Central memory CD4-positive, alpha-beta T cell (primary cell): ENCODE measurements around the gene PRR23E.

ENCODE experiments used
- DNase-seq: peaks from one replicate; pipeline ENCODE4 v3.0.0; 2022

The PRR23E gene

DNA sequence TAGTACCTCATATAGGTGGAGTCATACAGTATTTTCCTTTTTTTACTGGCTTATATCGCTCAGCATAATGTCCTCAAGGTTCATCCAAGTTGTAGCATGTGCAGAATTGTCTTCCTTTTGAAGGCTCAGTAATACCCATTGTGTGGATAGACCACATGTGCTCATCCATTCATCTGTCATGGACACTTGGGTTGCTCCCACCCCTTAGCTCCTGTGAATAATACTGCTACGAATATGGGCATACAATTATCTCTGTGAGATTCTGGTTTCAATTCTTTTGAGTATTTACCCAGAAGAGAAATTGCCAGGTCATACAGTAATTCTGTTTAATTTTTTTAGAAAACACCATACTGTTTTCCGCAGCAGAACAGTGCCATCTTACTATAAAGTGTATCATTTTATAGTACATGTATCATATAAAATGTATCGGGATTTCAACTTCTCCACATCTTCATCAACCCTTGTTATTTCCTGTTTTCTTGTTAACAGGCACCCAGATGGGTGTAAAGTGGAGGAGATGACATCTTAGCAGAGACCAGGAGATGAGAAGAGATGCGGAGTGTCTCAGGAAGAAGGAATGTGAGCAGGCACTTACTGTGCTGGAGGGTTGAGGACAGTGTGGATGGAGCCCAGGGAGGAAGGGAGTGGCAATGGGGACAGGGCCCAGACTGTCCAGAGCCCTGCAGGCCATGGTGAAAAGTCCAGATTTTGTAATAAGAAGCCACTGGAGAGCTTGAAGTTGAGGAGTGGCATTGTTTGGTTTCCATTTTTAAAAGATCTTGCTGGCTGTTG, 27.0 kb upstream of the PRR23E start:
- no peak for DNase-seq

DNA sequence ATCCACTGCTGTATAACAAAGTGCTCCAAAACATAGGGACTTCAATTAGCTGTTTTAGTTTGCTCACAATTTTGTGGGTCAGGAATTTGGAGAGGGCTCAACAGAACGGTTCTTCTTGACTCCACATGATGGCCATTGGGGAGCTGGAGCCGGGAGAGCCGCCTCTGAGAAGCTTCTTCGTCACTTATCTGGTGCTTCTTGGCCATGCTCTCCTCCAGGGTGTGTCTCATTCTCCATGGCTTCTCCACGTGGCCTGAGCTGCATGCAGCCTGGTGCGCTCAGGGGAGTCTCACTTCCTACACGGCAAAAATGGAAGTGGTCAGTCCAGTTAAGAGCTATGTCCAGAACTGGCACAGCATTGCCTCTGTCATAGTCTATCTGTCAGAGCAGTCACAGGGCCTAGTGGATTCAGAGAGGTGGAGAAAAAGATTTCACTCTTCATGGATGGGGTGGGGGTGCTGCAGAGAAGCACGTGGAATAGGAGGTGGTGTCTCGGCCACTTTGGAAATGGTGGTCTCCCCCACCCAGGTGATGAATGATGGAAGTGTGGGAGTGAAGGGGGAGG, 26.3 kb upstream of the PRR23E start:
- DNase-seq, result no peak

DNA sequence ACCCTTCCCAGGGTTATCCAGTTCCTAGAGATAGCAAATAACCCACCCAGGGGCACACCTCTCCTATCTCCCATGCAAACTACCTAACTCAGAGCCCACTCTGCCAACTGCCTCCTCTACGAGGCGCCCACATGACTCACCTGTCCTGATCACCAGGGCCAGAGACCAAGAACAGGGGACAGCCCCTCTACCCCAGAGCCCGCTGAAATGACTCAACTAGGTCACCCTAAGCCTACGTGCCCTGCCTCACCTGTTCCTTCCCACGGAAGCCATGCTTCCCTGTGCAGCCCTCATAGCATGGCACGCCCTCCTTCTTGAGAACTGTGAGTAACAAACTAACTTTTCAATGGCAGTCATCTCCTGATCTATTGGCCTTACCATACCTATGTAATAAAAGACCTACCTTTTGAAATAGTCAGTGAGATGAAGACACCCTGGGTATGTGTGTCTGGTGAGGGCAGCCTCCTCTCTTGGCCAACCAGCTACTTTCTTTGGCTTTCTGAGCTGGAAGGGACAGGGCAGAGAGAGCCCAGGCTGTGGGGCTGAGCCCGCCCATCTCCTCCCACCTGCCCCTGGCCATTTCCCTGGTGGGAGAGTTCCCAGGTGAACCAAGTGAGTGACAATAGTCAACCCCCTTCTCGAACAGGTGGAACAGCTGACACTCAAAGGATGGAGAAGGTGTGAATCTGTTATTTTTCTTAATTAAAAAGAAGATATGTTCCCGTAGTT, 25.5 kb upstream of the PRR23E start:
- no peak for DNase-seq

DNA sequence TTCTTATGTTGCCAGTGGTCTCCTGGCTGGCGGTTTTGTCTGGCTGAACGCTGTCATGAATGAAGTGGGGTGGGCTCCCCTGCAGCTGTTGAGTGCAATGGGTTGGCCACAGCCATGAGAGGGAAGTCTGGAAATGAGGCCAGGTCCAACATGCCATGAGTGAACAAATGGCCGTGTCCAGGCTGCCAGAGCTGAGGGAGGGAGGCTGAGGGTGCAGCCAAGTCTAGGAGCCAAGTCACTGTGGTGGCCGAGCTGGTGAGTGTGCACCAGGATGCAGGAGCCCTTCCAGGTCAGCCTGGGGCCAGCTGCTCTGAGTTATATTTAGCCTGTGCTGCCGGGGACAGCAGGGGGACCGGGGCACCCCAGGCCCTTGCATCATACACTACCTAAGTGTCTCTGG, 24.7 kb upstream of the PRR23E start:
- no peak for DNase-seq

DNA sequence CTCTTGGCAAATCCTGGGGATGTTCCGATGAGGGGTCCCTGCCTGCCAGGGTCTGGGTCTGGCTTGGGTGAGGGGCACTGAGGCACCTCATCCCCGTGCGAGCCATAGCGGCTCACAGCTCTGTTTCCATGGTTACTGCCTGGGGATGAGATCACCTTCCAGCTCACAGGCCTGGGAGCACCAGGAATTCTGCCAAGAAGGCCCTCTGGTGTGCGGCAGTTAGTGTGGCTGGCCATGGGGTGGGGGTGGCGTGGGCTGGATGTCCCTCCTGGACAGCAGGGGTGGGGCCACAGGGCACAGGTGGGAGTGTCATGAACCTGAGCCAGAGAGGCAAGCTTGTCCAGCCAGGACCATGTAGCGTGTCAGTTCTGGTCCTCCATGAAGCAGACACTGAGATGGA, 22.1 kb upstream of the PRR23E start:
- no peak for DNase-seq

DNA sequence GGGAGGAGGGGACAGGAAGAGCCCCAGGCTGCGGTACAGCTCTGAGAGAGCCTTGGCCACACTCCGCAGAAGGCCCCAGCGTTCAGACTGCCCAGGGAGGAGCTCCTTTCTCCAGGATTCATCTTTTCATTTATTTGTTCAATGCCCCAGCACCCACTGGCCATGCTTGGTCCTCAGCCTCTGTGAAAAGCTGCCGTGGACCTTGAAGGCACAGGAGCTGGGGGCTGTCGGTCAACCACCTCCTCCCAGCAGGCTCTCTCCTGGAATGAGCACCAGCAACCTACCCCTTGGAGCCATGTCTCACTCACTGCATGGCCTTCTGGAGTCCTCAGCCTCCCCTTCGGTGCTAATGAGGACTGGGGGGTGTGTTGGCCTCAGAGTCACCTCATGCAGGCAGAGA, 21.6 kb upstream of the PRR23E start:
- DNase-seq, result no peak

DNA sequence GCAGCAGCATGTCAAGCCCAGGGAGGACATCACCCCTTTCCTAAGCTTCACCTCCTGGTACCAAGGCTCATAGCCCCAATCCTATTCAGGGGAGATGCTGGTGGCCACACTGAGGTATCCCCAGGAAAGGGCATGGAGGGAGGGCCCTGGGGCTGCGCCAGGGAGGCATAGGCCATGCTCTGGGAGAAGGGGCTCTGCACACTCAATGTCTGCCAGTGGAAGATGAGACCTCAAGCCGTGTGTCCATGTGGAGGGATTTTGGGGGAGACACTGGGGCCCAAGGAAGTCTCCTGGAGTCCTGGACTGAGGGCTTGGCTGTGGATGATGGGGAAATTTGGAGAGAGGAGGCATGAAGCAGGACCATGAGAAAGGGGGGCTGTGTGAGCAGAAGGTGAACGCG, 21.2 kb upstream of the PRR23E start:
- DNase-seq, result no peak

DNA sequence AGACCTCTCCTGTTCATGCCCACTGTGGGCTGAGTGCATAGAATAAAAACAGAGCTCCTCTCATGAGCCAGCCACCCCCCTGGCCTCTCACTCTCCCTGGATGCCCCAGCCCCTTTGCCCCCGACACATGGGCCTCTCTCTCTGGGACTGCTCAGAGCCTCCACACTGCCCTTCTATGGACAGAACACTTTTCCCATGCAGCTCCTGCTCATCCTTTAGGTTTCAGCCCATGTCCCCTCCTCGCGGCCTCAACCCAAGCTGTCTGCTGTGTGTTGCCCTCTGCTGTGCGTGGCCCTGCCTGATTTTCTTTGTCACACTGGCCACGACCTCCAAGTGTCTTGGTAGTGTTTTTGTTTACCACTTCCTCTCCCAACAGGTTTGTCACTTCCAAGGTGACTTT, 20.7 kb upstream of the PRR23E start:
- DNase-seq, result no peak

DNA sequence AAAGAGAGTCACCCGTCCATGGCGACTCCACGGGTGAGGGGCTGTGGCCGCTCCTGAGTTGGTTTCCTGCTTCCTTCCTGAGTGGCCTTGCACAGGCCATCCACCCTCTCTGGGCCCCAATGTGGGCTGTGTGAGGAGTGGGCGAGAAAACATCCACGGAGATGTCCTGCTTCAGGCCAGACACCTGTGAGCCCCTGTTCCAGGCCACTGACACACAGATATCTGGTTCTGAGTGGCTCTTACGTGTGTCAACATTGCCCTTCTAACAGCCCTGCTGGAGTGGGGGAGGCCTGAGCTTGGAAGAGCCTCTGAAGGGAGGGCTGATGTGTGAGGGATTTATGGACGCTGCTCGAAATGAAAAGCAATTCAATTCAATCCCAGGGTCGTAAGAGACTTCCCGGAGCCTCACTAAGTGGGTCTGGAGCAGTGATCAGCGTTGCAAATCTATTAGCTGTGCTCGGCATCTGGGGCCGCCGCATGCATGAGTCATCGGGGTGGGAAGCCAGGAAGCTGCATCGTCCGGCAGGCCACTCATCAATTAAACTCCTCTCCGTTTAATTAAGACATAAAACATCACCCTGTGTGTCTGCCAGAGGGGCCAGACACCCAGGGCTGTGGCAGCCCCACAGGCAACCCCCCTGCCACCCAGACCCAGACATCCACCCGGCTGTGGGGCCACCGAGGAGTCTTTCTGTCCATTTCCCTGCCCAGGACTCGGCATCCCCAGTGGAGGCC, 20.0 kb upstream of the PRR23E start:
- DNase-seq, result no peak

DNA sequence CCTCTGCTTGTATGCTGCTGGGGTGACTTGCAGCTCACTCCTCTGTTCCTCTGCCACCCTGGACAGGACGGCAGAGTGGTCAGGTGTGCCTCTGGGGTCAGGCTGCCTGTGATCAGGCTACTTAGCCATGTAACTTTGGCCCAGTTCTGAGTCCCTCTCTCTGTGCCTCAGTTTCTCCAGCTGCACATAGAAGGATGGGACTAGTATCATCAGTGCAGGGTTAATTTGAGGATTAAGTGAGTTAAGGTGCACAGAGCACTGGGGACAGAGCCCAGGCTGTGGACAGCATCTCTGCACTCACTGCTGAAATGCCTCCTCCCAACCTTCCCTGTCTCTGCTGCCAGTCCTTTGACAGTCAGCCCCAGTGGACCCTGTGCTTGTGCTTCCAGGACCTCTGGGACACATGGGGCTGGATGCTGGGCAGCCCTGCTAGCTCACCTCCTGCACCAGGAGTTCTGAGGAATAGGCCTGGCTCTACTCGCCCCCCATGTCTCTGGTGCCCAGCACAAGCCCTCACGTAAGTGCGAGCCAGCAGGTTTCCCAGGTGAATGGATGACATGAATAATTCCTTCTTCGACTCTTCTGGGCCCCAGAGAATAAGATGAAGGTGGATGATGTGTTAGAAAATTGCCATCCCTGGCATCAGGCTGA, 19.3 kb upstream of the PRR23E start:
- DNase-seq, result no peak

DNA sequence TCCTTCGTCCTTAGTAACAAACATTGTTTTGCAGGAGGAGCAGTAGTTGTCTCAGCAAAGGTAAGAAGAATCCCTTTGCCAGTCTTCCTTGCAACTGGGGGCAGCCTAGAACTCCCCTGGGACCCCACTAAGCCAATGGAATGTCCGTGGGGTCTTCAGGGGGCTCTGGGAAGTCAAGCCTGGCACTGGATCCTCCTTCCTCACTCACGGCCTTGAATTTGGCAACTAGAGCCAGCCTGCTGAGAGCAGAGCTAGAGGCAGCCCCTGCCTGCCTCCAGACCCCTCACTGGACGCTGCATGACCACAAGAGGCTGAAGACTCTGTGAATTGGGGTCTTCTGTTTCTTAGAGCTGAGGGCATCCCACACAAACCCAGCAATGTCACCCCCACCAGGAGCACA, 18.6 kb upstream of the PRR23E start:
- no peak for DNase-seq

DNA sequence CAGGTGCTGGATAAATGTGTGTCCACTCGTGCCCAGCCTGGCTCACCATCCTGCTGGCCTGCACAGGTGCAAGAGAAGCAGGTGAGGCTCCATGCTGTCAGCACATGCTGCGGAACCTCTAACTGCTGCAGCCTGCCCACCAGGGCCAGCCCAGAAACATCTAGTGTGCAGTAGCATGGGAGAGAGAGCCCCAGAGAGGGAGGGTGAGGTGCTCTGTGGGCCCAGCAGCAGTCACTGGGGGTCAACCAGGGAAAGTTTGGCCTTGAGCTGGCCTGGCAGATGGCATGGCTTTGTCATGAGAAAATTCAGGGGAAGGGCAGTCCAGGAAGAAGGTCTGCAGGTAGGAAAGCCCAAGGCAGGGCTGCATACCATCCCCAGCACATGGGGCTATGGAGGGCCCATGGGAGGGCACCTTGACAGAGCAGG, 18.2 kb upstream of the PRR23E start:
- no peak for DNase-seq

DNA sequence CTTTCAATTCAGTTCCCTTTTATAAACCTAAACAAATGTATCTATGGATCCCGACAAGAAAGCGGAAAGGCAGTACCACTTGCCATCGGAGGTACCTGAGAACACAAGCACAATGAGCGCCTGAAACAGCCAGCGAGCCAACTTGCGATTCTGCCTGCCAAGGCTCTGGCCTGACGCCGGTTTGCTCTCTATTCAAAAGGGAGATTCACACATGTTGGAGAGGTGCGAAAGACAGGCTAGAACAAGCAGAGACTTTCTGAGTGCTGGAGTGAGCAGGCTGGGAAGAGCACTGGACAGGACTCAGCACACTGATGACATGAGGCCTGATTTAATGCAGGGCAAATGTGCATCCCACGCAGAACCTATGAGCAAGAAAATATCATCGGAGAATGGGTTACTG, 17.7 kb upstream of the PRR23E start:
- DNase-seq, result no peak

DNA sequence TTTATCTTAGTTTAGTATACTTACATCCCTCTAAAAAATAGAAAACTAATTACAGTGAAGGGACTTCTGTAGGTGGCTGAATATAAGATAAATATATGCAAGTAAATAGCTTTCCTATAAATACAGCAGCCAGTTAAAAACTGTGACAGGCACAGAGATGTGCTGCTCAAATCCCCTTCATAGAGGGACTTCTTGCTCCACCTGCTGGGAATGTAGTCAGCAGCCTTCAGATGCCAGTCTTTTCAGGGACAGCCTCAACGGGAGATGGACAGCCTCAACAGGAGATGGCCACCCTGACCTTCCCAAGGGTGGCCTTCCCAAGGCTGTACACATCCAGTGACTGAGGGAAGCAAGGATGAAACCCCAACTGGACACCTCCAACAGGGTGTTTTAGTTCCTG, 15.7 kb upstream of the PRR23E start:
- no peak for DNase-seq

DNA sequence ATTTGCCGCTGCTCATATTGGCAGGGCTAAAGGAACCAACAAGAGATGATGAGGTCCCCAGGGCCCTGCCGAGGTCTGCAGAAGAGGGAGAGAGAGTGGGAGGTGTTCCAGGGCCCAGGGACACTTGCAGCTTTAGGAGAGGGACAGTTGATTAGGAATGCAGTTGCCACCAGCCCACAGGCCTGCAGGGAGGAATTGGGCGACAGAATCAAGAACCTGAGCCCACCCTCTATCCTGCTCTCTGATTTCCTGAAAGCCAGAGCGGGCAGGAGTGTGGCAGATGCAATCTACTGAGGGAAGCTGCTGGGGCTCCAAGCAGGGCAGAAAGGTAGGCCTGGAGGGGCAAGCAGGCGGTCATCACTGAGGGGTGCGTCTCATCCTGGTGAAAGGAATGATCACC, 12.1 kb upstream of the PRR23E start:
- no peak for DNase-seq

DNA sequence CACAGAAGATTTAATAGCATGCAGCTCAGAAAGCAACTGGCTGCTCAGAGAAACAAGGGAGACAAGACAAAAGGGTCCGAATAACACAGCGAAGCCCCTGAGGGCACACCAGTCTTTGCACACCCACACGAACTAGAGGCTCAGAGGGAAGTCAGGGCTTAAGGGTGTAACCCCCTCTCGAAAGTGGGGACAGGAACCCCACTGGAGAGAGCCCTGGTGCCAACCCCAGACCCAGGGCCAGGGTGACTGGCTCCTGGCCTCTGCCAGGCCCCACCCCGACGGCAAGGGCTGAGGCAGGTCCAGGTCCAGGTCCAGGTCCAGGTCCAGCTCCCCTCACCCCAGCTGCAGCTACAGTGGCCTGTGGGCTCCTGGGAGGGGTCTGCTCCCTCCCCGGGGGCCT, 10.5 kb upstream of the PRR23E start:
- no peak for DNase-seq

DNA sequence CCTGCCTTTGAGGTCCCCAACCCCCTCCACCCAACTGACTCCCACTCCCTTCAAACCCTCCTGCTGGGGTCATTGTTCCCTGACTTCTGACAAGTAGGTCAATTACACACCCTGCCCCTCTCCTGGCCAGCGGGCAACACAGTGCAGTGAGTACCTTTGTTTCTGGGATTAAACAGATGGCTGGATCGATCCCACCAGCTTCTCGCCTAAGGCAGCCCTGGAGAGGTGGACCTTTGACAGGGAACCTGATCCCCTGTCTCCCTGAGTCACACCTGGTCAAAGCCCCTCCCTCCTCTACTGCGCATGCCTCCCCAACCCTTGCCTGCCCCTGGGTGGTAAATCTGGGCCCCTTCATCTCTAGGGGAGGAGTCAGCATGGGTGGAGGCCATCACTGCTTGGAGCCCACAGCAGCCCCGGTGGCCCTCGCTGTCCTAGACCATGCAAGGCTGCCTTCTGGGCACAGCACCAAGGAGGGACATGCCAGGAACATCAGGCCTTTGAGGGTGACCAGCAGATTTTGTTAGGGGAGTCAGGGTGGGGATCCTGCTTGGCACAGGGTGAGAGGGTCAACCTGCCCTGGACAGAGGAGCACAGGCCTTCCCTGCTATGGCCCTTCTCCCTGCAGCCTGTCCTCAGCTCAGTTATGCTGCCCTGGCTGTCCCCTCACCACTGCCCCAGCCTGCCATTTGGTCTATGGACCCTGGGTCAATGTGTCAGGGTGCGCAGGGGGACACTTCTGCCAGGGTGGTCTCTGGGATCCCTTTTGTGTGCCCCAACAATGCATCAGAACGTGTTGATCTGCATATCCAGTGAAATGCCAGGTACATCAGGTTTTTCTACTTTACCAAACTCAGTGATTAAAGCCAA, 9.8 kb upstream of the PRR23E start:
- no peak for DNase-seq

DNA sequence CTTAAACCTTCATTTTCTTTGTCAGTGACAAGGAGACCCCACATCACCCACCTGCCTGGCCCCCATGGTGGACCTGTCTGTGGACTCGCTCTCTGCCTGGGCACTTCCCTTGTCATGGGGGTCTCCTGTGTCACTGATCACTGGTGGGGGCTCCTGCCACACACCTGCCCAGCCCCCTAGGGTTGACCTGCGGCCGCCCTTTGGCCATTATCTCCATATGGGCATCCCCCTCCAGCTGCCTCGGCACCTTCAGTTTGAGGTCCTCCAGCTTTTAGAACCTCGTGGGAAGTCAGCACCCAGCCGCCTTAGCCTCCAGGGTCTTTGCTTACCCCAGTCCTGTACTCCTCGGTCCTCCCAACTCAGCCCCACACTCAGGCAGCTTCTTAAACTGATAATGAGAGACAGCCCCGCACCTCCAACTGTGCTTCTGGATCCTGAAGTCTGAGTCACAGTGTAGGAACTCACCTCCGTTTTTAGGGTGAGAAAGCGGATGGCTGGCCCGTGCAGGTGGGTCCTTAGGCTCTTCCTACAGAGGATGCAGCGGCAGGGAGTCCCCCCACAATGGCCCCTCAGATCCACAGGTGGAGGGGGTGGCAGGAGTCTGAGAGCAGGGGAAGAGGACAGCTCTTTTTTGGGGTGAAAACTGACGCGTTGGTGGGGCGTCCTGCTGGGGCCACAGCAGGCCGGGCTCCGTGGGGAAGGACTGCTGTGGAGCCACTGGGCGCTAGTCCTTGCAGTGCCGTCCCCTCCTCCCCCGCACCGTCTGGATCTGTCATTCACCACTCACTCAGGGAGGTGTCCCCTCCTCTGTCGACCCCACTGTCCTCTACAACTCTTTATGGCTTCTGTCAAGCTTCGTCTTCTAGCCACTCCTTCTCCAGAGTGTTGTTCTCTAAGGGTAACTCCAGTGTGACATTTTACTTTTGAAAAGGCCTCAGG, 8.7 kb upstream of the PRR23E start:
- no peak for DNase-seq

DNA sequence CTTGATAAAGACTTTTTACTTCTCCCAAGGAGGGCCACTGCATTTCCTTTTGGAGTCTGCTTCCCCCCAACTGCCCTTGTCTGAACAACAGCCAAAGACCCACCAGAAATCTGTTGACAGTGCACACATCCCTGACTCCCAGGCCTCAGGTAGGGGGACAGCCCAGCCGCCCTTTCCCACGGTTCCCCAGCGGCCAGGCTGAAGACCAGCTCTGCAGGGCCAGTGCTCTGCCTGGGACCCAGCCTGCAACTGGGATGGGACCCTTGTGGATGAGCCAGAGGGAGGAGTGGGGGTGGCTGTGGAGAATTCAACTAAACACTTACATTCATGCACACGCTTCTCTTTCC, 8.1 kb upstream of the PRR23E start:
- no peak for DNase-seq

DNA sequence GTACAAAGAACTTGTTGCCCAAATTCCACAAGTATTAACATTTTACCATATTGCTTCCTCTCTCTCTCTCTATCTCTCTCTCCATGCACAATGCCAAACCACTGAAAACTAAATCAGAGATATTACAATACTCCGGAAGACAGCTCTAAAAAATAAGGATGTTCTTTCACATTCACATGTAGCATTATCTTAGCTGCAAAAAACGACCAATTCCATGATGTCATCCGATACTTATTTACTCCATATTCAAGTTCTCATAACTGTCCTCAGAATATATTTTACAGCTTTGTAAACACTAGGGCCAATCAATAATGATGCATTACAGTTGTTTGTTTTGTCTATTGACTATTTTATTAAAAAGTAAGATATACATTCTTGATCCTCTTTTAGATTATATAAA, 7.7 kb upstream of the PRR23E start:
- no peak for DNase-seq
